HG03139 (cell line): ENCODE measurements around the gene POLA2.
"Not testable (repeated sequence)": the region's sequence is repeated elsewhere in the genome, so short reads cannot be mapped to it uniquely, and the experiment has no call there.

ENCODE experiments used
- ATAC-seq: cut with Tn5 transposase; IDR thresholded peaks from one replicate; pipeline ENCODE4 v1.9.1; 2021; ENCODE audit not compliant: unreplicated experiment

POLA2 gene, protein sequence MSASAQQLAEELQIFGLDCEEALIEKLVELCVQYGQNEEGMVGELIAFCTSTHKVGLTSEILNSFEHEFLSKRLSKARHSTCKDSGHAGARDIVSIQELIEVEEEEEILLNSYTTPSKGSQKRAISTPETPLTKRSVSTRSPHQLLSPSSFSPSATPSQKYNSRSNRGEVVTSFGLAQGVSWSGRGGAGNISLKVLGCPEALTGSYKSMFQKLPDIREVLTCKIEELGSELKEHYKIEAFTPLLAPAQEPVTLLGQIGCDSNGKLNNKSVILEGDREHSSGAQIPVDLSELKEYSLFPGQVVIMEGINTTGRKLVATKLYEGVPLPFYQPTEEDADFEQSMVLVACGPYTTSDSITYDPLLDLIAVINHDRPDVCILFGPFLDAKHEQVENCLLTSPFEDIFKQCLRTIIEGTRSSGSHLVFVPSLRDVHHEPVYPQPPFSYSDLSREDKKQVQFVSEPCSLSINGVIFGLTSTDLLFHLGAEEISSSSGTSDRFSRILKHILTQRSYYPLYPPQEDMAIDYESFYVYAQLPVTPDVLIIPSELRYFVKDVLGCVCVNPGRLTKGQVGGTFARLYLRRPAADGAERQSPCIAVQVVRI

DNA sequence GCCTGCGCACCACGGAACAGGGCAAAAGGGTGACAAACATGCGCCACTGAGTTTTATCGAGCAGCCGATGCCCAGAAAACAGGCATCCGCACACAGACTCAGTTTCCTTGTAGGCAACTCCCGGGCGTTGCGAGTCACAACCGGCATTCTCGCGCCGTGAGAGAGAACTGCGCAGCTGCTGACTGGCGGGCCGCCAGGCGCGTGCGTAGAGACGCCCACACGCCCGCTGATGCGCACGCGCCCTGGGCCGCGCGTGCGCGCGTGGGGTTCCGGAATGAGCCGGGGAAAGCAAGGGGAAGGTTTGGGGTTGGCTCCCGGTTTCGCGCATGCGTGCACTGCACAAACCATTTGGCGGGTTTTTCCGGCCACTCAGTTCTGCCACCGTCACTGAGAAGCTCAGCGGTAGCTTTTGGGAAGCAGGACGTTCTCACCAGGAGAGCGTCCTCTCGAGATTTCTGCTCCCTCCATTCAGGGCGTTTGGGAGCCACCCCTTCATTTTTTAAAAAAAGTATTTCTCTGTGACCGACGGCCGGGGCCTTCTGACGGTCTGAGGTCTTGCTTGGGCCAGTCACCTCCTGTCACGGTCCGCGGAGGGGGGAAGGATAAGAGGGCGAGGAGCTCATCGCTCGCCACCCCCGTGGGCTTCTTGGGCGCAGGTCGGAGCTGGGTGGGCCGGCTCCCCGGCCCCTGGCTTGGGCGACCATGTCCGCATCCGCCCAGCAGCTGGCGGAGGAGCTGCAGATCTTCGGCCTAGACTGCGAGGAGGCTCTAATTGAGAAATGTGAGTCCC is at the start of gene POLA2:
Gene POLA2, plus strand, starts transcription at position 372 of the 790 bp plus-strand sequence. Its CDS starts 331 bp downstream, at position 703.
- ATAC-seq: peak; percentile 74

DNA sequence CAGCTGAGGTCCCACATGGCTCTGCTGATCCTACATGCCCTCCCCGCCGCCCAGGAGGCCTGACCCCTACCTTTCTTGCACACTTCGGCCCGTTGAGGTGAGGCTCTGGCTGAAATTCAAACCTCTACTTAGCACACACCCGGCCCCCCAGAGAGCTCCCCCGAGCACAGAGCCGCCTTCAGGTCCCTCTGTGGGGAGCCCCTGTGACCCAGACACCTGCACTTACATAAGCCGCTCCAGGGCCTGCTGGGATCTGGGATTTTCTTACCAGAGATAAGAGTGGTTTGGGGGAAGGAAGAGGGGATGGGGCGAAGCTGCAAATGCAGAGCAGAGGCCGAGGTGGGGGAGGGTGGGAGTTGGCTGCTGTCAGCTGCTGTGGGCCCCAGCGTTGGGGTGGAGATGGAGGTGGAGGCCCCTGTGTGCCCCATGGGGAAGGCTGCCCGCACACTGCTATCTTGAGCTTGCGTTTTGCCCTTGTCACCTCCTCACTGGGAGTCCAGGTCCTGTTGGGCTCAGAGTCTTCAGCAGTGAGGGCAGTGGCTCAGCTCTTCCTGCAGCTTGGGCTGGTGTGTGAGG is 49.4 kb upstream of the POLA2 start:
- ATAC-seq: no peak

DNA sequence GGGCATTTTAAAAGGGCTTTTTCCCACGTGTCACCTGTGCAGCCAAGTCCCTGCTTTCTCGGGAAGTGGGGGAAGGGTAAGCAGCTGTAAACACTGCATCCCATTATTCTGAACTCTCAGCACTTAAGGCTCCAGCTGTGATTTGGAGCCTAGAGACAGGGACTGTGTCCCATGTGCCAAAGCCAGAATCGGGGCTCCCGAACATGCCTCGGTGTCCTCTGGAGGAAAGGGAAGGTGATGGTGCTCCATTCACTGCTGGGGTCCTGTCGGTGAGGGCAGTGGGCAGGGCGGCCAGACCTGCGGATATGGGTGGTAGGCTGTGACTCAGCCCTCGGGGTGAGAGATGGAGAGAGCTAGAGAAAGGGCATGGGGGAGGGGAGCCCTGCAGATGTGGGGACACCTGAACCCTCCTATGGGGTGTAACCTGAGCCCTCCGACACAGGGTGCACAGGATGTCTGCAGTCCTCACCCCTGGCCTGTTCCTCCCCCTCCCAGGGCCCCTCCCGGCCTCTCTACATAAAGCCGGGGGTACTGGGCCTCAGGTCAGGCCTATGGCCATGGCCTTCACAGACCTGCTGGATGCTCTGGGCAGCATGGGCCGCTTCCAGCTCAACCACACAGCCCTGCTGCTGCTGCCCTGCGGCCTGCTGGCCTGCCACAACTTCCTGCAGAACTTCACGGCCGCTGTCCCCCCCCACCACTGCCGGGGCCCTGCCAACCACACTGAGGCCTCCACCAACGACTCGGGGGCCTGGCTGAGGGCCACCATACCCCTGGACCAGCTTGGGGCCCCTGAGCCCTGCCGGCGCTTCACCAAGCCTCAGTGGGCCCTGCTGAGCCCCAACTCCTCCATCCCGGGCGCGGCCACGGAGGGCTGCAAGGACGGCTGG is 48.2 kb upstream of the POLA2 start:
- no peak for ATAC-seq

- no peak for ATAC-seq
Measured at GRCh38 chr11:65214212-65214845, 47.4 kb upstream of the POLA2 start.

DNA sequence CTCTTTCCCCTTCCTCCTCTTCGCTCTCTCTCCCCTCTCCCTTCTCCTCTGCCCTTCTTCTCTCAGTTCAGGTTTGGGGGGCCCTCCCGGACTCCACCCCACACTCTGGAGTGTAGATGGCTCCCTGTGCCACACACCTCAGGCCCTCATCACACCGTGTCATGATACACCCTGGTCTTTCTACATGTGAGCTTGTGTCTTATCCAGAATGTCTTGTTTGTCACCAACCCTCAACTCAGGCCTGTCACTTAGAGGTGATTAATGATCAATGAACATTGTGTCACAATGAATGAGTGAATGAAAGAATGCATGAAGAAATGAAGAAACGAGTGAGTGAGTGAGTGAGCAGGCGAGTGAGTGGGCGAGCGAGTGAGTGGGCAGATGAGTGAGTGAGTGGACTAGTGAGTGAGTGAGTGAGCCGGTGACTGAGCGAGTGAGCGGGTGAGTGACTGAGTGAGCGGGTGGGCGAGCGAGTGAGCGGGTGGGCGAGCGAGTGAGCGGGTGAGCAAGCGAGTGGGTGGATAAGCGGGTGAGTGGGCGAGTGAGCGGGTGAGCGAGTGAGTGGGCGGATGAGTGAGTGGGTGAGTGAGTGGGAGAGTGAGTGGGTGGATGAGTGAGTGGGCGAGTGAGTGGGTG is 46.2 kb upstream of the POLA2 start:
- ATAC-seq: no peak

GRCh38 chr11:65216830-65217229 is 44.9 kb upstream of the POLA2 start:
- ATAC-seq: no peak

DNA sequence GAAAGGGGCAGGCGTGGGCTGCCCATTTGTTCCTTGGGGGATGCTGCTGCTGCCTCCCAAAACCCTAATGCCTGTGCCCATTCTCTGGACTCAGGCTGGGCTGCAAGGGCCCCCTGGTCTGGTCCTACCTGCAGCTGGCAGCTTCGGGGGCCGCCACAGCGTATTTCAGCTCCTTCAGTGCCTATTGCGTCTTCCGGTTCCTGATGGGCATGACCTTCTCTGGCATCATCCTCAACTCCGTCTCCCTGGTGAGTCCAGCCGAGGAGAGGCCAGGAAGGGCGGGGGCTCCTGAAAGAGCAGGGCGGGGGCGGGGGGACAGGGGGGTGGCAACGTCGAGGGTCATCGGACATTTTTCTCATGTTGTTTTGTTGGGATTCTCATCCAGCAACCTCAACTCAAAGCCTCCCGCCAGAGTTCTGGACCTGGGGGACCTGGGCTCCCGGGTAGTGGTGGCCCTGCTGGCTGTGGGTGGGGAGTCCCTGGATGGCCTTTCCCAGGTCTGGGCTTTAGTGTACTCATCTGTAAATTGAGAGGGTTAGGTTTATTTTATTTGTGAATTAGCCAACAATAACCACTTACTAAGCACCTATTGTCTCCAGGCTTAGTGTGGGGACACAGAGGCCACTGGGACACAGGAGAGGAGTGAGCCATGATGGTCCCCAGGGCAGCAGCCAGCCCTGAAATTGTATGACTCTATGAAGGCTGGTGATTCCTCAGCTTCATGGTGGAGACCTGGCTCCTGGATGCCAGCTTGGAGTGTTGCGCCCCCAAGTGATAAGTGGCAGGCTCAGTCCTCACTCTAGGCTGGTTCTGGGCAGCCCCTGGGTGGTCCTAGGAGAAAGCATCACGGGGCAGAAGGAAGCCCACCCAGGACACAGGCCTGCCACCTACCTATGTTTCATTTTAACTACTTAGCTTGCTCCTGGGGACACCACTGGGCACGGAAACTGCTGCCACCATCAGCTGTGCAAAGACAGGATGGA is 44.0 kb upstream of the POLA2 start:
- no peak for ATAC-seq

- ATAC-seq: no peak
Measured at GRCh38 chr11:65218446-65218845, 43.3 kb upstream of the POLA2 start.

GRCh38 chr11:65219930-65220213 is 41.9 kb upstream of the POLA2 start:
- no peak for ATAC-seq

DNA sequence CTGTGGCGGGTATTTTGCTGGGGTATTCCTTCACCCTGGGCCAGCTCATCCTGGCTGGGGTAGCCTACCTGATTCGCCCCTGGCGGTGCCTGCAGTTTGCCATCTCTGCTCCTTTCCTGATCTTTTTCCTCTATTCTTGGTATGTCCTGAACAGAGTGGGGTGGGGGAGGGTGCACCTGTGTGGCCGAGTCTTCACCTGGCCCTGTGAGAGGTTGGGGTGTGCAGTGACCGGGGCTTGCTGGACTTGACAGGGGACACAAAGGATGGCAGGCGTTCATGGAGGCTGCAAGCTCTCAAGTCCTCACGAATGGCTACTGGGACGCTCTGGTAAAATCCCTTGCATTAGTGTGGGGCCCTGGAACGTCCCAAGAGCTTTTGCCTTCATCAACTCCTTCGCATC is 40.7 kb upstream of the POLA2 start:
- no peak for ATAC-seq

DNA sequence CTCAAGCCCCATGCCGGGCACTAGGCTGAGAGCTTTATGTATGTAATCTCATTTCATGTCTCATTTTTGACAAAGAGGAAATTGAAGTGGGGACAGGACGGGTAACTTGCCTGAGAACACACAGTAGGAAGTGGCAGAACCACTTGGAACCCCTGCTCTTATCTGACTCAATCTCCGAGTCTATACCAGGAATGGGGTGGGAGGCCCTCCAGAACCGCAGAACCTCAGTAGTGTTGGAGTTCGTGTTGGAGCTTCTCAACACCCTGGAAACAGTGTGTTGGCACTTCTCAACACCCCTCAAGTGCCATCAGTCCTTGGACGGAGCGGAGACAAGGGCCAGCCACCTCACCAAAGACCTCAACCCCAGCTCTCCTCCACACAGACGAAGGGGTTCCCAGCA is 38.8 kb upstream of the POLA2 start:
- ATAC-seq: no peak

- ATAC-seq: no peak
Measured at GRCh38 chr11:65224930-65225278, 36.9 kb upstream of the POLA2 start.

DNA sequence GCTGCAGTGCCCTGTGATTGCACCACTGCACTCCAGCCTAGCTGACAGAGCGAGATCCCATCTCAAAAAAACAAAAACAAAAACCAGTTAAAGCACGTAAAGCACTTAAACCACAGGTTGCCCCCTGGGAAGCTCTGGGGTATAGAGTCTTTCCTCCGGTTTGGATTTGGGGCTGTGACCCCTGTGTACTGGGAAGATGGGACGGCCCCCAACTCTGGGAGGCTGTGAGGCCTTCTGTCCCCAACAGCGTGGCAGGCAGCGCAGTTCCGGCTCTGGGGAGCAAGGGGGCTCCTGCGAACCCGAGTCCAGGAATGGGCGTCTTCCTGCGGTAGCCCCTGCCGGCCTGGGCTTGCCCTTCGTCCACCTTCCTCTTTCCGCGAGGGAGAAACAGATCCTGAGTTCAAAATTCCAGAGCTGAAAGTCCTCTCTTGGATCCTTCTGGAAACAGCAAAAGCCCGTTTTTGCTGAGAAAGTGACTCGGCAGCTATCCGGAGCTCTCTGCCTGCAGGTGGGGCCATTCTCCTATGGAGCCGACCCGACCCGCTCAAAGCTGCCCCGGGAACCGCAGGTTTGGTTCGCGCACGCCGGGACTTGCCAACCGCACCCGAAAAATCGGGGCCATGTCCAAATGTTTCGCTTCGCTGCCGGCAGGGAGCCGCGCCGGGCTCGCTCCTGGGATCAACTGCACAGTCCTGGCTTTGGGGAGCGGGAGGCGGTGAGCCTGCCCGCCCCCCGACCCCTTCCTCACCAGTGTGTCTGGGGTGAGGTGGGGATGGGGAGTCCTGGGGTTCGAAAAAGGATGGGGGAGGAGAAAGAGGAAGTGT is 36.3 kb upstream of the POLA2 start:
- ATAC-seq: no peak

DNA sequence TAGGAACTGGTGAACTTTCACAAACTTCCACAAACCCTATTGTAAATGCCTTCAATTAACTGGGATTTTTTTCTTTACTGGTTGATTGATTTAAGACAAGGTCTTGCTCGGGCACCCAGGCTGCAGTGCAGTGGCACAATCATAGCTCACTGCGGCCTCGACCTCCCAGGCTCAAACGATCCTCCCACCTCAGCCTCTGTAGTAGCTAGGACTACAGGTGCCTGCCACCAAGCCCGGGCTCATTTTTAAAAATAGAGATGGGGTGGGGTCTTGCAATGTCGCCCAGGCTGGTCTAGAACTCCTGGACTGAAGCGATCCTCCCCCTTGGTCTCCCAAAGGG is 35.7 kb upstream of the POLA2 start:
- no peak for ATAC-seq

DNA sequence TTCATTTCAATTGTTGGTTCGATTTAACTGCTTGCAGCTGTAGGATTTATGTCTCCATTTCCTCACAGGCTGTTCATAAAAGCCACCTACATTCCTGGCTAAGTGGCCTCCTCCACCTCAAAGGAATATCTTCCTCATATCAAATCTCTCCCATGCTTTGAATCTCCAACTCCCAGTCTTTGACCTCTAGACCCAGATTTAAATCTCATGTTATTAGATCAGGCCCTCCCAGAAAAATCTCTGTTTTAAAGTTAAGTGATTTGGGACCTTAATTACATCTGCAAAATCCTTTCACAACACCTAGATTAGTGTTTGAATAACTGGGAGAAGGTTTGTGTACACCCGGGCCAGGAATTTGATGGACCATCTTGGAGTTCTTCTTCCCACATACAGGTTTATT is 33.9 kb upstream of the POLA2 start:
- ATAC-seq: no peak

GRCh38 chr11:65236194-65237059 is 25.3 kb upstream of the POLA2 start:
- no peak for ATAC-seq

DNA sequence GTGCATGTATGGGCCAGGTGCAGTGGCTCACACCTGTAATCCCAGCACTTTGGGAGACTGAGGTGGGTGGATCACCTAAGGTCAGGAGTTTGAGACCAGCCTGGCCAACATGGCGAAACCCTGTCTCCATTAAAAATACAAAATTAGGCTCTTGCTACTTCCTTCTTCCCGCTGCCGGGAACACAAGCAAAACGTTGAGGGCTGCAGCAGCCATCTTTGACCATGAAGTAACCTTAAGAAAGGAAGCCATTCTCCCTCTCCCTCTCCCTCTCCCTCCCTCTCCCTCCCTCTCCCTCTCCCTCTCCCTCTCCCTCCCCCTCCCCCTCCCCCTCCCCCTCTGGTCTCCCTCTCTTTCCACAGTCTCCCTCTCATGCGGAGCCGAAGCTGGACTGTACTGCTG is 23.5 kb upstream of the POLA2 start:
- not testable (repeated sequence) for ATAC-seq
